Measurements from ENCODE around the gene COX18.

DNA sequence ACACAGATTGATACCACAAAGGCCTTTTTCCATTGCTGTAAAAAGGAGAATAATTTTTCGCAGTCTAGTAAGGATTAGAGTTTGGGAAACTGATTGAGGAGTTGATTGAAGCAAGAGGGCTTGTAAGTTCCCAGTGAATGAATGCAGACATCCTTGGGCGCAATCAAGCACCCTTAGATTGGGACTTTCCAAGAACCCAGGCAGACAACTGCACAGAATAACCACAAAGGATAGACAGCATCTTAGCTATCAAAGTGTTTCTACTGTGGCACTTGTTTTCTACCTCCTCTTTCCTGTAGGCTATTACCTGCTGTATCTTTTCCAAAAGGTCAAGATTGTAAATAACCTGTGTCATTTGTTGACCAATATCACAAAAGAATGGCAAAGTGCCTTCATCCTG lies 2.6 kb downstream of the COX18 start:
- TF ChIP-seq GATA2 (IDR thresholded peaks at IDR 0.05; ENCODE audit: low read depth, low read length) (no peak), GATA3 (IDR thresholded peaks at IDR 0.05; ENCODE audit: low read depth, low read length) (no peak)

All from SH-SY5Y (cell line).